Psoas muscle (tissue), 8 donors: ENCODE measurements around the gene TSG101. TPM values are rescaled to one million over a fixed set of nuclear protein-coding genes. Genes with fewer than 3 reads are reported as not detected.

Experiments used
- ATAC-seq, 4 donors: fragments of 200-7000 bp; cut with Tn5 transposase; one replicate each; pipeline ENCODE4 v1.9.1; 2020; ENCODE audit warnings: moderate library complexity in 3 of 4, mild to moderate bottlenecking in 2 of 4
- DNase-seq, 2 donors: peaks; one replicate each; pipeline ENCODE4 v3.0.0-alpha.2; 2020
- H3K27ac ChIP-seq: fragments of 200-600 bp; one replicate; pipeline ENCODE4 v1.8.0; 2022
- H3K27me3 ChIP-seq, 3 donors: fragments of 200-600 bp in 1 of 3; one replicate each; pipeline versions ENCODE4 v1.6.1 to v1.8.0; 2013 to 2022; ENCODE audit warnings: low read length in 2 of 3, mild to moderate bottlenecking in 2 of 3, moderate library complexity in 1 of 3; ENCODE audit not compliant: insufficient read depth in 3 of 3
- H3K36me3 ChIP-seq, 2 donors: fragments of 200-600 bp in 1 of 2; one replicate each; pipeline versions ENCODE4 v1.6.1 to v1.8.0; 2013 to 2022; ENCODE audit warnings: low read depth in 1 of 2, mild to moderate bottlenecking in 1 of 2, moderate library complexity in 1 of 2; ENCODE audit not compliant: insufficient read depth in 1 of 2
- H3K4me1 ChIP-seq: fragments of 200-600 bp; one replicate; pipeline ENCODE4 v1.8.0; 2022
- H3K4me3 ChIP-seq: fragments of 200-600 bp; one replicate; pipeline ENCODE4 v1.8.0; 2022; ENCODE audit warnings: mild to moderate bottlenecking
- H3K9me3 ChIP-seq: fragments of 200-600 bp; one replicate; pipeline ENCODE4 v1.8.0; 2022
- WGBS, 3 donors: extraction: QIAGEN DNeasy Blood & Tissue Kit; methylation state at CpG; one replicate each; pipeline versions ENCODE4 v1.1.6 to v1.1.7; 2013; 5-methylcytosine and 5-hydroxymethylcytosine counted together
- intact Hi-C, 2 donors: fragments of 100-400 bp; cut with DNase I; formaldehyde crosslinking; loops; one replicate each; pipeline versions ENCODE4 v1.11.0 to v1.14.2; 2022
- polyA plus RNA-seq, 3 donors: library from polyadenylated mRNA; stranded (reverse); fragments of 200-250 nt; gene quantifications; one replicate each; pipeline ENCODE4 v1.2.3, GENCODE V29; 2013
- total RNA-seq, 4 donors: library from RNA; stranded (reverse); fragmentation: NEBNext Ultra II Directional in 2 of 4; extraction: Animal tissue kit (Norgen Biotek cat#: 25700) in 2 of 4; gene quantifications; one replicate each; pipeline versions ENCODE4 v1.2.1 to v1.2.4, GENCODE V29; 2021 to 2023
- TF ChIP-seq, protein P1 (sequence below): fragments of 200-600 bp; IDR thresholded peaks from one replicate; pipeline ENCODE4 v1.8.0; 2022; ENCODE audit warnings: antibody characterized with exemption
- donor health status: healthy with polysubstance abuse.
- donor health status: DM: no; HTN: no; CAD: no; lungs with moderate emphysema.
- donor health status: Bipolar disorder and iron deficiency.
- donor health status: healthy.
- donor health status: DM: yes; HTN: yes; CAD: no.
- donor health status: DM: no; HTN: no; CAD: no.
- donor health status: DM: no; HTN: no; CAD: no.
- donor health status: DM: yes; HTN: yes; CAD: no.

Gene TSG101
- total and polyA plus RNA-seq, 7 donors, result 53.2 to 143 (median 78.1) TPM

DNA sequence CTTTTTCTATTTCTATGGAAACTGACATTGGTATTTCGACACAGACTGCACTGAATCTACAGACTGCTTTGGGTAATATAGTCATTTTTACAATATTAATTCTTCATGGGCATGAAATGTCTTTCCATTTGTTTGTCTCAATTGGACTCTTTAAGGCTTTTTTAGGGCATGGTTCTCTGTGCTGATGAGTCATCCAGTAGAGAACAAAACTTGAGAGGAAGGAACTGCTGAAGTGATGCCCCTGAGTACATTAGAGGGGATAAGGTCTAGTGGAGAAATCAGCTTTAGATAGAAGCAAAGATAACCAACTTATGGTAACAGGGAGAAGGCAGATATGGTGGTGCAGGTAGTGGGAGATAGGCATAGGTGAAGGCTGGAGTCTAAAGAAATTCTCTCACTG, 25.1 kb downstream of the TSG101 start:
- H3K4me1 ChIP-seq, result no peaks in the 10 kb centered on the region
- TF ChIP-seq, protein P1, sequence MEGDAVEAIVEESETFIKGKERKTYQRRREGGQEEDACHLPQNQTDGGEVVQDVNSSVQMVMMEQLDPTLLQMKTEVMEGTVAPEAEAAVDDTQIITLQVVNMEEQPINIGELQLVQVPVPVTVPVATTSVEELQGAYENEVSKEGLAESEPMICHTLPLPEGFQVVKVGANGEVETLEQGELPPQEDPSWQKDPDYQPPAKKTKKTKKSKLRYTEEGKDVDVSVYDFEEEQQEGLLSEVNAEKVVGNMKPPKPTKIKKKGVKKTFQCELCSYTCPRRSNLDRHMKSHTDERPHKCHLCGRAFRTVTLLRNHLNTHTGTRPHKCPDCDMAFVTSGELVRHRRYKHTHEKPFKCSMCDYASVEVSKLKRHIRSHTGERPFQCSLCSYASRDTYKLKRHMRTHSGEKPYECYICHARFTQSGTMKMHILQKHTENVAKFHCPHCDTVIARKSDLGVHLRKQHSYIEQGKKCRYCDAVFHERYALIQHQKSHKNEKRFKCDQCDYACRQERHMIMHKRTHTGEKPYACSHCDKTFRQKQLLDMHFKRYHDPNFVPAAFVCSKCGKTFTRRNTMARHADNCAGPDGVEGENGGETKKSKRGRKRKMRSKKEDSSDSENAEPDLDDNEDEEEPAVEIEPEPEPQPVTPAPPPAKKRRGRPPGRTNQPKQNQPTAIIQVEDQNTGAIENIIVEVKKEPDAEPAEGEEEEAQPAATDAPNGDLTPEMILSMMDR, result no peak
- DNase-seq, result no peak
- WGBS, 3 donors, result 95 to 100% (median 97%) methylated on average over 1 of the region's 1 CpG
- H3K4me3 ChIP-seq, result no peak overlapping the region
- intact Hi-C loops, result loop anchor here in 1 of 2 donors (10.0 kb wide), 2 partner anchors 167 to 207 kb away; no protein-coding TSS in a partner anchor
- H3K27me3 ChIP-seq, result no peaks in the 10 kb centered on the region
- ATAC-seq, result no peak
- H3K9me3 ChIP-seq, result no peaks in the 10 kb centered on the region
- peaks cover 5 to 93% of the 10 kb centered on the region in 2 donors for H3K36me3 ChIP-seq
- no peak overlapping the region for H3K27ac ChIP-seq

DNA sequence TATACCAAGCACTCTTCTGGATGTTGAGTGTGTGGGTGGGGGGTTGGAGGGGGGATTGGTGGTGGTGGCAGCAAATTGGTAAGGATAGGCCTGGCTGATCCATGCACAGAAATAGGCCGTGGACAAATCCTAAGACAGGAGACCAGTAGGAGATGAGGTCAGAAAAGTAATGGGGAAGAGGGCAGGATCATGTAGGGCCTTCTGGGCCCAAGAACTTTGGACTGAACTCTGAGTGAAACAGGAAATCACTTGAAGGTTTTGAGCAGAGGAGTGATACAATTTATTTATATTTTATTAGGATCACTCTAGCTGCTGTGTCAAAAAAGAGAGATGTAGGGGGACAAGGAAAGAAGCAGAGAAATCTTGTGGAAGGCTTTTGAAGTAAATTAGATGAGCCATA, 28.7 kb downstream of the TSG101 start:
- WGBS, 3 donors, result 82 to 91% (median 87%) methylated on average over 1 of the region's 1 CpG

DNA sequence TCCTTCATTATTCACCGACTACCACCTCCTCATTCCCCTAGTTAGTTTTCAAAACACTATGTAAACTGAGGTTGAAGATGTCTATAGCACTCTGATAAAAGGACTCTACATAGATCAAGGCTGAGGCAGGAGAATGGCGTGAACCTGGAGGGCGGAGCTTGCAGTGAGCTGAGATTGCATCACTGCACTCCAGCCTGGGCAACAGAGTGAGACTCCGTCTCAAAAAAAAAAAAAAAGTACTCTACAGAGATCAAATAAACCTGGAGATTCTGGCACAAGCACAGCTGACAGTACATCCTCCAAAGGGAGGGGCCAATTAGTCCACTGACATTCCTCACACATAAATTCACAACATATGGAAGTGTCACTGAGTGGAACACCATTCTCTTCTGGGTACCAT, 31.0 kb downstream of the TSG101 start:
- no peak overlapping the region for H3K27ac ChIP-seq
- TF ChIP-seq, protein P1, result no peak
- H3K4me3 ChIP-seq, result no peak overlapping the region
- peaks cover 13% of the 10 kb centered on the region for H3K4me1 ChIP-seq
- ATAC-seq, result no peak
- intact Hi-C loops, result loop anchor here in 1 of 2 donors (5.0 kb wide), 1 partner anchor 88 kb away; no protein-coding TSS in a partner anchor
- H3K36me3 ChIP-seq, result peaks cover 0 to 78% of the 10 kb centered on the region in 2 donors
- 73 to 90% (median 73%) methylated on average over 4 of the region's 4 CpGs for WGBS, 3 donors
- no peaks in the 10 kb centered on the region for H3K9me3 ChIP-seq
- no peaks in the 10 kb centered on the region for H3K27me3 ChIP-seq
- no peak for DNase-seq

More for the DNA sequence above, 28.7 kb downstream of the TSG101 start:
- intact Hi-C loops, result loop anchor here in 1 of 2 donors (5.0 kb wide), 1 partner anchor 91 kb away; no protein-coding TSS in a partner anchor
- H3K9me3 ChIP-seq, result no peaks in the 10 kb centered on the region
- H3K27ac ChIP-seq, result no peak overlapping the region
- ATAC-seq (no peak), DNase-seq (no peak)
- TF ChIP-seq, protein P1, result no peak
- no peaks in the 10 kb centered on the region for H3K27me3 ChIP-seq
- H3K4me1 ChIP-seq, result peaks cover 7% of the 10 kb centered on the region
- H3K4me3 ChIP-seq, result no peak overlapping the region
- H3K36me3 ChIP-seq, result peaks cover 5 to 84% of the 10 kb centered on the region in 2 donors

DNA sequence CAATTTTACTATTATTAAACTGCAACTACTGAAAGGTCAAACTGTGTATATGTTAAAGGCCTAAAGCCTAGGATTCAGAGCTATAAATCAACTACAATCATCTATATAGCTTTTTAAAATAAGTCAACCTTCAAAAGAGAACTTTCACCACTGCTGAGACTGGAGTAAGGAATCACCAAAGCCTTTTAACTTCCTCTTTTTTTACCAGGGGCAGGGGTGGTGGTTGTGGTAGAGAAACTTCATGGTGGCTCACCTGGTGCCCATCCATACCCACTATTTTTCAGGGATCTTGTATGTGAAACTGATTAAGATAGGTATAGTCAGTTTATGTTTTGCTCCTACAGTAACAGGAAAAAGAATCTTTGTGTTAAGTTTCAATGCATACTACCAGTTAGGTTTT, 31.5 kb downstream of the TSG101 start:
- Histone ChIP-seq H3K4me3 (no peak overlapping the region), H3K27ac (no peak overlapping the region), H3K4me1 (peaks cover 13% of the 10 kb centered on the region), H3K36me3 (peaks cover 0 to 78% of the 10 kb centered on the region in 2 donors), H3K9me3 (no peaks in the 10 kb centered on the region), H3K27me3 (no peaks in the 10 kb centered on the region)
- DNase-seq (no peak), ATAC-seq (no peak)
- TF ChIP-seq, protein P1, result no peak
- intact Hi-C loops, result loop anchor here in 1 of 2 donors (5.0 kb wide), 1 partner anchor 88 kb away; no protein-coding TSS in a partner anchor

DNA sequence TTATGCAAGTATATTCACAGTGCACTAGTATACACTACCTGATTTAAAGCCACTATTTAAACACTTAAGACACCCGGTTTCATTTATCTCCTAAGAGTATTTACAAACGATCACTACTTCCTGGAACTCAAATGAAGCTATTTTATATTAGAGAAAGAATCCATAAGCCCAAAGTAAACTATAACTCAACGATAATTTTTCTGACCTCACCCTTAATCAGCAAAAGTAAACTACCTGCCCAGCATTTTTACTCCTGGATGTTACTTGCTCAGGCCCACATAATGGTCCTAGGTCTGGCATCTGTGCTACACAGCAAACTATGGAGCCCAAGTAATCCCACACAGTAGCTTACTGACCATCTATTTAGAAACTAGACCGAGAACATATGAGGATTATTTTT, 33.4 kb downstream of the TSG101 start:
- peaks cover 13% of the 10 kb centered on the region for H3K4me1 ChIP-seq
- H3K27me3 ChIP-seq, result no peaks in the 10 kb centered on the region
- TF ChIP-seq, protein P1, result no peak
- no peaks in the 10 kb centered on the region for H3K9me3 ChIP-seq
- H3K36me3 ChIP-seq, result peaks cover 0 to 80% of the 10 kb centered on the region in 2 donors
- intact Hi-C loops, result no loop called here
- WGBS, 3 donors, result 46 to 81% (median 58%) methylated on average over 4 of the region's 4 CpGs
- no peak overlapping the region for H3K27ac ChIP-seq
- H3K4me3 ChIP-seq, result no peak overlapping the region
- DNase-seq (no peak), ATAC-seq (no peak)
